ENCODE results near the gene SEC23A. TPM values are rescaled to one million over a fixed set of nuclear protein-coding genes. Genes with fewer than 3 reads are reported as not detected.
A peak's percentile ranks its signal among the peaks of the same experiment; 100 is the strongest.

The SEC23A gene
- total and polyA plus RNA-seq, 2 of the 13 experiments (the other 11 are each of a cell fraction or from before 2014, with no cell fraction given): 403 to 887 TPM

DNA sequence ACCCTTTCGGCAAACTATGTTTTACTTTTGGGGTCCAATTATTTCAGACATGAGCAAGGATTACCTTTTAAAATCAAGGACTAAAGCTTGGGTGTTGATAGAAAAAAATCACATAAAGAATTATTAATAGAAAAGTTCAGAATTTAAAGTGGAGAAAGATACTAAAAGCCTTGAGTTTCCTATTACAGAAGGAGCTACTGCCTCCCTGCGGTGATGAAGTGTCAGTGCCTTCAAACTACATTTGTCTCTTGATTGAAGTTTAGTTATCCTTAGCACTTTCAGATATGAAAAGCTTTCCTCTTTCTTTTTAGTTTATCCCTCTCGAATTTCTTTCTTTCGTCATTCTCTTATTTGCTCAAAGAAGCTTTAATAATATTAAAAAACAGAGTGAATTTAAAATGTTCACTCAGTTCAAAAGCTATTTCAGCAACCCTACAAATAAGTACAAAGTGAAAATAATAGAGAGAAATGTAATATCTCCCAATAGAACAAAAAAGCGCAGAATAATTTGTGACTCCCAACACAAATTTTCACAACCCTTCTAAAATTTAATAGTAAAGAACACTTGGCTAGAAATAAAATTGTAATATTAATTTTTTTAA is 87.6 kb downstream of the SEC23A start (continued):
- no peak for TF ChIP-seq BCL6 (CRISPR knock-in tag; IDR thresholded peaks at IDR 0.05)
- TF ChIP-seq STAG1 (CRISPR knock-in tag; IDR thresholded peaks at IDR 0.05): peak; percentile 91
- TF ChIP-seq ZNF432 (CRISPR knock-in tag; IDR thresholded peaks at IDR 0.05; ENCODE audit: borderline replicate concordance): no peak
- TF ChIP-seq CAMTA2 (CRISPR knock-in tag; IDR thresholded peaks at IDR 0.05; ENCODE audit: borderline replicate concordance): no peak
- TF ChIP-seq POGZ (CRISPR knock-in tag; IDR thresholded peaks at IDR 0.05): no peak
- TF ChIP-seq ZSCAN25 (CRISPR knock-in tag; IDR thresholded peaks at IDR 0.05): no peak
- TF ChIP-seq GTF2F1 (IDR thresholded peaks at IDR 0.05; ENCODE audit: low read length): no peak
- no peak; the same call in 1 of the 2 replicates for TF ChIP-seq TCF7L2 (IDR thresholded peaks at IDR 0.05; ENCODE audit: low read depth, low read length)
- TF ChIP-seq, protein P1, sequence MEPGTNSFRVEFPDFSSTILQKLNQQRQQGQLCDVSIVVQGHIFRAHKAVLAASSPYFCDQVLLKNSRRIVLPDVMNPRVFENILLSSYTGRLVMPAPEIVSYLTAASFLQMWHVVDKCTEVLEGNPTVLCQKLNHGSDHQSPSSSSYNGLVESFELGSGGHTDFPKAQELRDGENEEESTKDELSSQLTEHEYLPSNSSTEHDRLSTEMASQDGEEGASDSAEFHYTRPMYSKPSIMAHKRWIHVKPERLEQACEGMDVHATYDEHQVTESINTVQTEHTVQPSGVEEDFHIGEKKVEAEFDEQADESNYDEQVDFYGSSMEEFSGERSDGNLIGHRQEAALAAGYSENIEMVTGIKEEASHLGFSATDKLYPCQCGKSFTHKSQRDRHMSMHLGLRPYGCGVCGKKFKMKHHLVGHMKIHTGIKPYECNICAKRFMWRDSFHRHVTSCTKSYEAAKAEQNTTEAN (CRISPR knock-in tag; conservative IDR thresholded peaks at IDR 0.05): no peak
- TF ChIP-seq MEF2D (CRISPR knock-in tag; IDR thresholded peaks at IDR 0.05): no peak
- TF ChIP-seq STAT5B (CRISPR knock-in tag; IDR thresholded peaks at IDR 0.05): no peak
- no peak for TF ChIP-seq XBP1 (CRISPR knock-in tag; IDR thresholded peaks at IDR 0.05)
- TF ChIP-seq, protein P2, sequence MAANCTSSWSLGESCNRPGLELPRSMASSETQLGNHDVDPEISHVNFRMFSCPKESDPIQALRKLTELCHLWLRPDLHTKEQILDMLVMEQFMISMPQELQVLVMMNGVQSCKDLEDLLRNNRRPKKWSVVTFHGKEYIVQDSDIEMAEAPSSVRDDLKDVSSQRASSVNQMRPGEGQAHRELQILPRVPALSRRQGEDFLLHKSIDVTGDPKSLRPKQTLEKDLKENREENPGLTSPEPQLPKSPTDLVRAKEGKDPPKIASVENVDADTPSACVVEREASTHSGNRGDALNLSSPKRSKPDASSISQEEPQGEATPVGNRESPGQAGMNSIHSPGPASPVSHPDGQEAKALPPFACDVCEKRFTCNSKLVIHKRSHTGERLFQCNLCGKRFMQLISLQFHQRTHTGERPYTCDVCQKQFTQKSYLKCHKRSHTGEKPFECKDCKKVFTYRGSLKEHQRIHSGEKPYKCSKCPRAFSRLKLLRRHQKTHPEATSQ (CRISPR knock-in tag; IDR thresholded peaks at IDR 0.05; ENCODE audit: borderline replicate concordance): no peak
- TF ChIP-seq ONECUT2 (CRISPR knock-in tag; IDR thresholded peaks at IDR 0.05): no peak
- no peak for TF ChIP-seq CENPT (CRISPR knock-in tag; IDR thresholded peaks at IDR 0.05; ENCODE audit: low read depth)
- TF ChIP-seq EED (CRISPR knock-in tag; IDR thresholded peaks at IDR 0.05): no peak
- no peak for TF ChIP-seq ZBTB7B (CRISPR knock-in tag; IDR thresholded peaks at IDR 0.05)
- TF ChIP-seq TP53 (CRISPR knock-in tag; conservative IDR thresholded peaks at IDR 0.05): no peak
- no peak for TF ChIP-seq FOXK1 (CRISPR knock-in tag; IDR thresholded peaks at IDR 0.05; ENCODE audit: borderline replicate concordance, low read depth)
- TF ChIP-seq PHF8 (CRISPR knock-in tag; IDR thresholded peaks at IDR 0.05): no peak
- TF ChIP-seq ZNF337 (CRISPR knock-in tag; IDR thresholded peaks at IDR 0.05; ENCODE audit: borderline replicate concordance, low read depth): no peak
- TF ChIP-seq, protein P3, sequence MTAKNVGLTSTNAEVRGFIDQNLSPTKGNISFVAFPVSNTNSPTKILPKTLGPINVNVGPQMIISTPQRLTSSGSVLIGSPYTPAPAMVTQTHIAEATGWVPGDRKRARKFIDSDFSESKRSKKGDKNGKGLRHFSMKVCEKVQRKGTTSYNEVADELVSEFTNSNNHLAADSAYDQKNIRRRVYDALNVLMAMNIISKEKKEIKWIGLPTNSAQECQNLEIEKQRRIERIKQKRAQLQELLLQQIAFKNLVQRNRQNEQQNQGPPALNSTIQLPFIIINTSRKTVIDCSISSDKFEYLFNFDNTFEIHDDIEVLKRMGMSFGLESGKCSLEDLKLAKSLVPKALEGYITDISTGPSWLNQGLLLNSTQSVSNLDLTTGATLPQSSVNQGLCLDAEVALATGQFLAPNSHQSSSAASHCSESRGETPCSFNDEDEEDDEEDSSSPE (CRISPR knock-in tag; IDR thresholded peaks at IDR 0.05): no peak
- TF ChIP-seq ZC3H13 (CRISPR knock-in tag; IDR thresholded peaks at IDR 0.05): no peak
- TF ChIP-seq ZNF460 (CRISPR knock-in tag; IDR thresholded peaks at IDR 0.05; ENCODE audit: borderline replicate concordance): no peak
- no peak for TF ChIP-seq ZNF605 (CRISPR knock-in tag; IDR thresholded peaks at IDR 0.05)
- TF ChIP-seq GPN1 (CRISPR knock-in tag; IDR thresholded peaks at IDR 0.05; ENCODE audit: borderline replicate concordance): no peak
- no peak for TF ChIP-seq MAF1 (CRISPR knock-in tag; IDR thresholded peaks at IDR 0.05; ENCODE audit: borderline replicate concordance)
- TF ChIP-seq, protein P4, sequence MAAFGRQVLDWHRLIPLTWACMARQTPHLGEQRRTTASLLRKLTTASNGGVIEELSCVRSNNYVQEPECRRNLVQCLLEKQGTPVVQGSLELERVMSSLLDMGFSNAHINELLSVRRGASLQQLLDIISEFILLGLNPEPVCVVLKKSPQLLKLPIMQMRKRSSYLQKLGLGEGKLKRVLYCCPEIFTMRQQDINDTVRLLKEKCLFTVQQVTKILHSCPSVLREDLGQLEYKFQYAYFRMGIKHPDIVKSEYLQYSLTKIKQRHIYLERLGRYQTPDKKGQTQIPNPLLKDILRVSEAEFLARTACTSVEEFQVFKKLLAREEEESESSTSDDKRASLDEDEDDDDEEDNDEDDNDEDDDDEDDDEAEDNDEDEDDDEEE (CRISPR knock-in tag; IDR thresholded peaks at IDR 0.05): no peak
- TF ChIP-seq TEAD3 (CRISPR knock-in tag; optimal IDR thresholded peaks at IDR 0.05; ENCODE audit: borderline replicate concordance): no peak
